Astrocyte (in vitro differentiated cells and primary cell): ENCODE measurements around the gene RPUSD1. TPM values are rescaled to one million over a fixed set of nuclear protein-coding genes. Genes with fewer than 3 reads are reported as not detected.

ENCODE experiments used
- DNase-seq: peaks from one replicate; pipeline ENCODE4 v3.0.0-alpha.2; 2010; ENCODE audit warnings: low read depth
- FAIRE-seq: peaks from 2 replicates; lab custom pipeline; 2011; peaks lifted over from hg19 to GRCh38; lab: Jason Lieb, UNC
- H2AFZ ChIP-seq: 2 replicates; pipeline ENCODE4 v1.6.0; 2012; ENCODE audit warnings: low read depth, low read length, inconsistent platforms
- H3K27ac ChIP-seq: 2 replicates; pipeline ENCODE4 v1.5.1; 2011; ENCODE audit warnings: low read depth, low read length, inconsistent platforms
- H3K27me3 ChIP-seq: 2 replicates; pipeline ENCODE4 v1.6.0; 2011; ENCODE audit warnings: low read length, inconsistent platforms; ENCODE audit not compliant: insufficient read depth
- H3K36me3 ChIP-seq: 2 replicates; pipeline ENCODE4 v1.5.1; 2011; ENCODE audit warnings: low read length, inconsistent platforms; ENCODE audit not compliant: insufficient read depth
- H3K4me1 ChIP-seq: 2 replicates; pipeline ENCODE4 v1.5.1; 2011; ENCODE audit warnings: low read length, inconsistent platforms; ENCODE audit not compliant: insufficient read depth
- H3K4me2 ChIP-seq: 2 replicates; pipeline ENCODE4 v1.6.0; 2012; ENCODE audit warnings: low read length, inconsistent platforms
- H3K4me3 ChIP-seq: 2 replicates; pipeline ENCODE4 v1.5.1; 2011; ENCODE audit warnings: low read depth, mild to moderate bottlenecking, low read length, inconsistent platforms; ENCODE audit not compliant: insufficient read depth
- H3K79me2 ChIP-seq: 2 replicates; pipeline ENCODE4 v1.6.0; 2012; ENCODE audit warnings: mild to moderate bottlenecking, low read length, inconsistent platforms; ENCODE audit not compliant: insufficient read depth
- H3K9ac ChIP-seq: 2 replicates; pipeline ENCODE4 v1.6.0; 2012; ENCODE audit warnings: mild to moderate bottlenecking, low read length, inconsistent platforms
- H3K9me3 ChIP-seq: 2 replicates; pipeline ENCODE4 v1.5.1; 2012; ENCODE audit warnings: low read depth, mild to moderate bottlenecking, low read length, inconsistent platforms; ENCODE audit not compliant: insufficient read depth
- H4K20me1 ChIP-seq: 2 replicates; pipeline ENCODE4 v1.6.0; 2012; ENCODE audit warnings: low read length, inconsistent platforms; ENCODE audit not compliant: insufficient read depth
- H3K27ac Mint-ChIP-seq: one replicate; pipeline ENCODE4 v1.8.0; 2021; ENCODE audit warnings: mild to moderate bottlenecking, mixed read lengths; ENCODE audit not compliant: unreplicated experiment
- H3K27me3 Mint-ChIP-seq: one replicate; pipeline ENCODE4 v1.8.0; 2021; ENCODE audit warnings: low read depth, mixed read lengths; ENCODE audit not compliant: unreplicated experiment
- H3K36me3 Mint-ChIP-seq: one replicate; pipeline ENCODE4 v1.8.0; 2021; ENCODE audit warnings: low read depth, mixed read lengths; ENCODE audit not compliant: unreplicated experiment
- H3K4me1 Mint-ChIP-seq: one replicate; pipeline ENCODE4 v1.8.0; 2021; ENCODE audit warnings: low read depth, mixed read lengths; ENCODE audit not compliant: unreplicated experiment
- H3K4me3 Mint-ChIP-seq: one replicate; pipeline ENCODE4 v1.8.0; 2021; ENCODE audit warnings: mild to moderate bottlenecking, moderate library complexity, mixed read lengths; ENCODE audit not compliant: unreplicated experiment
- H3K9me3 Mint-ChIP-seq: one replicate; pipeline ENCODE4 v1.8.0; 2021; ENCODE audit warnings: mild to moderate bottlenecking, mixed read lengths; ENCODE audit not compliant: unreplicated experiment
- CTCF ChIP-seq: IDR thresholded peaks from 2 replicates; pipeline ENCODE4 v1.5.1; 2011; ENCODE audit warnings: low read depth, mild to moderate bottlenecking, inconsistent platforms, low read length, moderate library complexity; ENCODE audit not compliant: insufficient read depth
- EZH2 ChIP-seq: IDR thresholded peaks from 2 replicates; pipeline ENCODE4 v1.6.1; 2012; ENCODE audit warnings: mild to moderate bottlenecking, low read length, inconsistent platforms; ENCODE audit not compliant: insufficient read depth
- total RNA-seq: library from RNA; stranded (reverse); gene quantifications from 2 replicates; pipeline ENCODE4 v1.2.1, GENCODE V29; 2021

Gene RPUSD1
- total RNA-seq, 1 donor from 2014 or later = 28.8 TPM

GRCh38 chr16:787321-787966 is 737 bp downstream of the RPUSD1 start:
- no peak for FAIRE-seq
- TF ChIP-seq EZH2 (no peak), CTCF (no peak)
- peak overlapping the region; percentile 92 for H3K4me3 ChIP-seq
- peak overlapping the region; percentile 88 for H3K9ac ChIP-seq
- no peaks in the 10 kb centered on the region for H3K9me3 ChIP-seq
- peak overlapping the region; percentile 97 for H3K4me2 ChIP-seq
- H3K79me2 ChIP-seq = peaks cover 42% of the 10 kb centered on the region
- Mint-ChIP-seq H3K4me1 (no peaks in the 10 kb centered on the region), H3K9me3 (no peaks in the 10 kb centered on the region), H3K27ac (peak overlapping the region; percentile 85), H3K27me3 (no peaks in the 10 kb centered on the region), H3K4me3 (peak overlapping the region; percentile 88), H3K36me3 (peaks cover 7% of the 10 kb centered on the region)
- DNase-seq = no peak
- H3K27ac ChIP-seq = peak overlapping the region; percentile 38
- H4K20me1 ChIP-seq = peaks cover 36% of the 10 kb centered on the region
- no peaks in the 10 kb centered on the region for H3K27me3 ChIP-seq
- no peaks in the 10 kb centered on the region for H3K36me3 ChIP-seq
- peaks cover 20% of the 10 kb centered on the region for H3K4me1 ChIP-seq
- H2AFZ ChIP-seq = peak overlapping the region; percentile 66

GRCh38 chr16:785563-786535 is 2.3 kb downstream of the RPUSD1 start:
- TF ChIP-seq CTCF (peak; percentile 38), EZH2 (no peak)
- H4K20me1 ChIP-seq = peaks cover 36% of the 10 kb centered on the region
- DNase-seq (no peak), FAIRE-seq (no peak)
- no peak overlapping the region for H3K4me2 ChIP-seq
- Mint-ChIP-seq H3K27me3 (peaks cover 3% of the 10 kb centered on the region), H3K4me3 (peak overlapping the region; percentile 74), H3K9me3 (no peaks in the 10 kb centered on the region), H3K27ac (no peak overlapping the region), H3K36me3 (no peaks in the 10 kb centered on the region), H3K4me1 (no peaks in the 10 kb centered on the region)
- no peak overlapping the region for H2AFZ ChIP-seq
- no peaks in the 10 kb centered on the region for H3K9me3 ChIP-seq
- no peaks in the 10 kb centered on the region for H3K27me3 ChIP-seq
- H3K4me1 ChIP-seq = peaks cover 20% of the 10 kb centered on the region
- no peak overlapping the region for H3K4me3 ChIP-seq
- H3K27ac ChIP-seq = no peak overlapping the region
- no peak overlapping the region for H3K9ac ChIP-seq
- no peaks in the 10 kb centered on the region for H3K36me3 ChIP-seq
- peaks cover 42% of the 10 kb centered on the region for H3K79me2 ChIP-seq
